Muscle of arm (tissue), 12 donors: Measurements from ENCODE around the gene UNC50. TPM values are rescaled to one million over a fixed set of nuclear protein-coding genes. Genes with fewer than 3 reads are reported as not detected.

Experiments
- DNase-seq: peaks from one replicate; pipeline ENCODE4 v3.0.0-alpha.2; 2013
- polyA plus RNA-seq, 12 donors: library from polyadenylated mRNA; unstranded; fragments of 120-200 nt; gene quantifications; one replicate each; pipeline ENCODE4 v1.2.1, GENCODE V29; 2013; ENCODE audit not compliant: insufficient read length in 12 of 12

Gene UNC50
- polyA plus RNA-seq, 12 donors: 22.9 to 47.3 (median 33.8) TPM; not detected in 1

DNA sequence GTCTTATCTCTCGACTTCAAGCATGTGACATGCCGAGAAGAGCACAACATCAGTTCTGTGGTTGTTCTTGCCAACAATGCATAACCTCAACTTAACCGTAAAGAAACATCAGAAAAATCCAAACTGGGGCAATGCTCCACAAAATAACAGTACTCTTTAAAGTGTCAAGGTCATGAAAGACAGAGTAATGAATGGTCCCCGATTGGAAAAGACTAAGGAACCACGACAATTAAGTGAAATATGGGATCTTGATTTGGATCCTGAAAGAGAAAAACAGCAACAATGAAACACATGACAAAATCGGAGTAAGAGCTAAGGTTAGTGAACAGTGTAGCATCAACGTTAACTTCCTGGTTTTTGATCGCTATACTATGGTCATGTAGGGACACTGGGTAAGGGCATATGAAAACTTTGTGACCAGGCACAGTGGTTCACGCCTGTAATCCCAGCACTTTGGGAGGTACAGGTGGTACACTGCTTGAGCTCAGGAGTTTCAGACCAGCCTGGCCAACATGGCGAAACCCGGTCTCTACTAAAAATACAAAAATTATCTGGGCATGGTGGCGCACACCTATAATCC, 55.2 kb downstream of the UNC50 start:
- DNase-seq: no peak

- no peak for DNase-seq
Measured at GRCh38 chr2:98664323-98664722, 55.9 kb downstream of the UNC50 start.

GRCh38 chr2:98665677-98666076, 57.3 kb downstream of the UNC50 start:
- no peak for DNase-seq

Other genes with a start within 250 kb of the UNC50 start
- gene INPP4A, start 163.7 kb upstream of the UNC50 start, polyA plus RNA-seq: 10 to 100 TPM in 11 of 12 donors, not detected in 1; 12.0 to 18.1 (median 14.2) TPM
- 10 to 100 TPM in 11 of 12 donors, not detected in 1; 37.3 to 58.9 (median 48.2) TPM for gene COA5, start 77 bp upstream of the UNC50 start, polyA plus RNA-seq
- 1 to 10 TPM in 11 of 12 donors, not detected in 1; 3.9 to 9.0 (median 6.1) TPM for gene MGAT4A, start 122.5 kb downstream of the UNC50 start, polyA plus RNA-seq